Smooth muscle cell (in vitro differentiated cells): ENCODE measurements around the gene NOS1AP. TPM values are rescaled to one million over a fixed set of nuclear protein-coding genes. Genes with fewer than 3 reads are reported as not detected.

Experiments used
- DNase-seq: peaks from one replicate; lab custom pipeline; 2025; ENCODE audit not compliant: unreplicated experiment; lab: John Stamatoyannopoulos, UW
- H2AFZ ChIP-seq: fragments of 200-600 bp; sonication (generic); 2 replicates; pipeline ENCODE4 v1.6.0; 2016; ENCODE audit warnings: antibody characterized with exemption, low read depth, mild to moderate bottlenecking
- H3F3A ChIP-seq: fragments of 200-600 bp; sonication (generic); 2 replicates; pipeline ENCODE4 v1.6.0; 2017; ENCODE audit warnings: antibody characterized with exemption, low read depth
- H3K27ac ChIP-seq: fragments of 200-600 bp; sonication (generic); 2 replicates; pipeline ENCODE4 v1.5.1; 2016; ENCODE audit warnings: low read depth, mild to moderate bottlenecking
- H3K27me3 ChIP-seq: fragments of 200-600 bp; sonication (generic); 2 replicates; pipeline ENCODE4 v1.6.1; 2016; ENCODE audit warnings: low read depth, mild to moderate bottlenecking
- H3K36me3 ChIP-seq: fragments of 200-600 bp; sonication (generic); 2 replicates; pipeline ENCODE4 v1.5.1; 2016; ENCODE audit warnings: low read depth
- H3K4me1 ChIP-seq: fragments of 200-600 bp; sonication (generic); 2 replicates; pipeline ENCODE4 v1.5.1; 2016; ENCODE audit warnings: low read depth
- H3K4me2 ChIP-seq: fragments of 200-600 bp; sonication (generic); 2 replicates; pipeline ENCODE4 v1.6.0; 2016; ENCODE audit warnings: mild to moderate bottlenecking
- H3K4me3 ChIP-seq: fragments of 200-600 bp; sonication (generic); 2 replicates; pipeline ENCODE4 v1.5.1; 2016; ENCODE audit warnings: mild to moderate bottlenecking
- H3K79me2 ChIP-seq: fragments of 200-600 bp; sonication (generic); 2 replicates; pipeline ENCODE4 v1.6.0; 2016; ENCODE audit warnings: low read depth, mild to moderate bottlenecking
- H3K9ac ChIP-seq: fragments of 200-600 bp; sonication (generic); 2 replicates; pipeline ENCODE4 v1.6.0; 2016; ENCODE audit warnings: low read depth
- H3K9me3 ChIP-seq: fragments of 200-600 bp; sonication (generic); replicated peaks from 2 replicates; pipeline ENCODE4 v1.5.1; 2016; ENCODE audit warnings: low read depth
- H4K20me1 ChIP-seq: fragments of 200-600 bp; sonication (generic); 2 replicates; pipeline ENCODE4 v1.6.0; 2016; ENCODE audit warnings: low read depth
- WGBS: methylation state at CpG from one replicate; pipeline ENCODE4 v1.1.7; 2016; ENCODE audit warnings: low lambda C conversion rate; 5-methylcytosine and 5-hydroxymethylcytosine counted together
- polyA plus RNA-seq: library from polyadenylated mRNA; unstranded; fragments of >200 nt; fragmentation: Nextera tagmentation; extraction: Ambion mirVana; gene quantifications from 2 replicates; pipeline ENCODE4 v1.2.1, GENCODE V29; 2016
- total RNA-seq: library from RNA; depleted of rRNA; stranded (reverse); fragments of >200 nt; gene quantifications from 2 replicates; pipeline ENCODE4 v1.2.3, GENCODE V29; 2014
- TF ChIP-seq, protein P1 (sequence below): fragments of 200-600 bp; sonication (generic); IDR thresholded peaks from 2 replicates; pipeline ENCODE4 v1.5.1; 2017; ENCODE audit warnings: borderline replicate concordance, mild to moderate bottlenecking, antibody characterized with exemption; ENCODE audit not compliant: insufficient read depth, poor library complexity, severe bottlenecking

NOS1AP gene
- total and polyA plus RNA-seq, 2 experiments from 2014 or later, result 0.54 to 0.80 TPM

- no peak overlapping the region for H3K9ac ChIP-seq
- H3F3A ChIP-seq, result no peaks in the 10 kb centered on the region
- no peaks in the 10 kb centered on the region for H4K20me1 ChIP-seq
- H3K4me3 ChIP-seq, result no peak overlapping the region
- no peak overlapping the region for H3K4me2 ChIP-seq
- H3K4me1 ChIP-seq, result peaks cover 22% of the 10 kb centered on the region
- no peak for DNase-seq
- H3K79me2 ChIP-seq, result no peaks in the 10 kb centered on the region
- no peaks in the 10 kb centered on the region for H3K27me3 ChIP-seq
- no peak overlapping the region for H2AFZ ChIP-seq
- H3K9me3 ChIP-seq, result no peaks in the 10 kb centered on the region
- TF ChIP-seq, protein P1, sequence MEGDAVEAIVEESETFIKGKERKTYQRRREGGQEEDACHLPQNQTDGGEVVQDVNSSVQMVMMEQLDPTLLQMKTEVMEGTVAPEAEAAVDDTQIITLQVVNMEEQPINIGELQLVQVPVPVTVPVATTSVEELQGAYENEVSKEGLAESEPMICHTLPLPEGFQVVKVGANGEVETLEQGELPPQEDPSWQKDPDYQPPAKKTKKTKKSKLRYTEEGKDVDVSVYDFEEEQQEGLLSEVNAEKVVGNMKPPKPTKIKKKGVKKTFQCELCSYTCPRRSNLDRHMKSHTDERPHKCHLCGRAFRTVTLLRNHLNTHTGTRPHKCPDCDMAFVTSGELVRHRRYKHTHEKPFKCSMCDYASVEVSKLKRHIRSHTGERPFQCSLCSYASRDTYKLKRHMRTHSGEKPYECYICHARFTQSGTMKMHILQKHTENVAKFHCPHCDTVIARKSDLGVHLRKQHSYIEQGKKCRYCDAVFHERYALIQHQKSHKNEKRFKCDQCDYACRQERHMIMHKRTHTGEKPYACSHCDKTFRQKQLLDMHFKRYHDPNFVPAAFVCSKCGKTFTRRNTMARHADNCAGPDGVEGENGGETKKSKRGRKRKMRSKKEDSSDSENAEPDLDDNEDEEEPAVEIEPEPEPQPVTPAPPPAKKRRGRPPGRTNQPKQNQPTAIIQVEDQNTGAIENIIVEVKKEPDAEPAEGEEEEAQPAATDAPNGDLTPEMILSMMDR, result no peak
- H3K36me3 ChIP-seq, result no peaks in the 10 kb centered on the region
- H3K27ac ChIP-seq, result no peak overlapping the region
These were observed 111.3 kb downstream of the NOS1AP start for GRCh38 chr1:162180813-162181212.

GRCh38 chr1:162182090-162182489 lies 112.6 kb downstream of the NOS1AP start:
- Histone ChIP-seq H3K27ac (no peak overlapping the region), H3K9me3 (no peaks in the 10 kb centered on the region), H3K9ac (no peak overlapping the region), H3K79me2 (no peaks in the 10 kb centered on the region), H3K27me3 (no peaks in the 10 kb centered on the region), H3K4me3 (no peak overlapping the region), H3K4me1 (peaks cover 16% of the 10 kb centered on the region), H4K20me1 (no peaks in the 10 kb centered on the region), H3K4me2 (no peak overlapping the region), H3F3A (no peaks in the 10 kb centered on the region), H2AFZ (no peak overlapping the region), H3K36me3 (no peaks in the 10 kb centered on the region)
- DNase-seq, result no peak
- WGBS, result 82% methylated on average over 4 of the region's 4 CpGs
- TF ChIP-seq, protein P1, result no peak

GRCh38 chr1:162185314-162186025 lies 116.0 kb downstream of the NOS1AP start:
- Histone ChIP-seq H3K4me1 (peaks cover 8% of the 10 kb centered on the region), H2AFZ (no peak overlapping the region), H3K36me3 (no peaks in the 10 kb centered on the region), H3K27ac (no peak overlapping the region), H3K79me2 (no peaks in the 10 kb centered on the region), H3K9me3 (no peaks in the 10 kb centered on the region), H3K4me3 (no peak overlapping the region), H3K4me2 (no peak overlapping the region), H4K20me1 (no peaks in the 10 kb centered on the region), H3K27me3 (no peaks in the 10 kb centered on the region), H3K9ac (no peak overlapping the region), H3F3A (no peaks in the 10 kb centered on the region)
- 49% methylated on average over 4 of the region's 4 CpGs for WGBS
- no peak for DNase-seq
- TF ChIP-seq, protein P1, result no peak

- 47% methylated on average over 1 of the region's 1 CpG for WGBS
- H4K20me1 ChIP-seq, result no peaks in the 10 kb centered on the region
- no peaks in the 10 kb centered on the region for H3K79me2 ChIP-seq
- no peaks in the 10 kb centered on the region for H3K36me3 ChIP-seq
- H3F3A ChIP-seq, result no peaks in the 10 kb centered on the region
- no peak overlapping the region for H3K27ac ChIP-seq
- TF ChIP-seq, protein P1, result no peak
- no peak for DNase-seq
- H3K4me2 ChIP-seq, result no peak overlapping the region
- no peak overlapping the region for H2AFZ ChIP-seq
- peaks cover 8% of the 10 kb centered on the region for H3K4me1 ChIP-seq
- H3K9me3 ChIP-seq, result no peaks in the 10 kb centered on the region
- no peak overlapping the region for H3K4me3 ChIP-seq
- no peaks in the 10 kb centered on the region for H3K27me3 ChIP-seq
- no peak overlapping the region for H3K9ac ChIP-seq
These were observed 116.5 kb downstream of the NOS1AP start for GRCh38 chr1:162186026-162186374.
